ENCODE data around the gene GIGYF2. TPM values are rescaled to one million over a fixed set of nuclear protein-coding genes. Genes with fewer than 3 reads are reported as not detected.
A peak's percentile ranks its signal among the peaks of the same experiment; 100 is the strongest.

Gene GIGYF2
- total RNA-seq, 4 donors from 2014 or later: 40.8 to 146 (median 76.0) TPM

DNA sequence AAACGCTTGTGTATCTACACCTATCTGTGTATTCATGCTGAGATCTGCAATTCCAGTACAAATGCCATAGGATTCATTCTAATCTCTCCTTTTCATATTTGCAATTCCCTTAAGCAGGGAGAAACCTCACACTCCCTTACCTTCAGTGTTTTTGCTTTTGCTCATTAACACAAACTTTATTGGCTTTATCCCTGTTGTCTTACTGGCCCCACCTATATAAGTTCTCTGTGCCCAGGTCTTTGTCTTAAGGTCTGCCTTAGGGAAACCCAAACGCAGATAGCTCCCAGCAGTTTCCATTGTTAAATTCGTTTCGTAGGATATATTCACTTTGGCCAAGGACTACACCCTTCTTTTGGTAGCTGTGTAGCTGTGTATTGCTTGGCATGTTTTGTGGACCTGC is 169.0 kb downstream of the GIGYF2 start:
- TF ChIP-seq POLR2AphosphoS5 (IDR thresholded peaks at IDR 0.05) (no peak), POLR2A (IDR thresholded peaks at IDR 0.05) (no peak), CTCF (IDR thresholded peaks at IDR 0.05) (no peak), EP300 (IDR thresholded peaks at IDR 0.05; ENCODE audit: low read depth) (no peak)
- 76 to 78% methylated on average over 3 to 4 of the region's 4 CpGs for WGBS, 2 donors (ENCODE audit: low coverage in 1 of 2)
- Histone ChIP-seq H3K27me3 (no peaks in the 10 kb centered on the region), H3K9me3 (no peaks in the 10 kb centered on the region), H3K4me1 (peaks cover 0 to 10% (median 6%) of the 10 kb centered on the region in 4 donors), H3K36me3 (no peaks in the 10 kb centered on the region), H3K4me3 (no peak overlapping the region), H3K27ac (peak overlapping the region in 2 of 4 donors; percentile 15 to 58)
- intact Hi-C loops (cut with DNase I; ENCODE audit: low total_unique reads) (no loop called here), in situ Hi-C loops (cut with MboI; ENCODE audit: low pct_ligation_motif_present in 1 of 4, low pct_unique_long_range_greater_than_20kb in 1 of 4, low sequenced_read_pairs in 3 of 4) (loop anchor here in 3 of 4 donors (25.0 kb wide), 2 partner anchors 171 to 396 kb away; partner anchors contain the start of genes ATG16L1 (in 3 of the 3) and NEU2 (in 1 of the 3))
- no peak for DNase-seq

- Histone ChIP-seq H3K4me1 (peaks cover 9 to 26% (median 16%) of the 10 kb centered on the region in 4 donors), H3K27me3 (no peaks in the 10 kb centered on the region), H3K4me3 (no peak overlapping the region), H3K9me3 (no peaks in the 10 kb centered on the region), H3K36me3 (no peaks in the 10 kb centered on the region), H3K27ac (no peak overlapping the region)
- 70 to 78% methylated on average over 12 to 15 of the region's 15 CpGs for WGBS, 2 donors (ENCODE audit: low coverage in 1 of 2)
- no peak for DNase-seq
- in situ Hi-C loops (cut with MboI; ENCODE audit: low pct_ligation_motif_present in 1 of 4, low pct_unique_long_range_greater_than_20kb in 1 of 4, low sequenced_read_pairs in 3 of 4): loop anchor here in 3 of 4 donors (25.0 kb wide), 2 partner anchors 168 to 393 kb away; partner anchors contain the start of genes ATG16L1 (in 3 of the 3) and NEU2 (in 1 of the 3)
- intact Hi-C loops (cut with DNase I; ENCODE audit: low total_unique reads): no loop called here
- no peak for TF ChIP-seq POLR2A (IDR thresholded peaks at IDR 0.05)
- TF ChIP-seq EP300 (IDR thresholded peaks at IDR 0.05; ENCODE audit: low read depth): no peak
- TF ChIP-seq CTCF (IDR thresholded peaks at IDR 0.05): no peak
Observed at GRCh38 chr2:232869138-232870017, 172.2 kb downstream of the GIGYF2 start.

GRCh38 chr2:232870018-232870765 is 173.1 kb downstream of the GIGYF2 start, which contains the start of gene SNORC:
SNORC (plus strand) TSS chr2:232870264; CDS start chr2:232870342, 78 bp downstream.
- TF ChIP-seq EP300 (IDR thresholded peaks at IDR 0.05; ENCODE audit: low read depth) (no peak), POLR2AphosphoS5 (IDR thresholded peaks at IDR 0.05) (no peak), POLR2A (IDR thresholded peaks at IDR 0.05) (no peak), CTCF (IDR thresholded peaks at IDR 0.05) (no peak)

More at GRCh38 chr2:232870018-232870765, 173.1 kb downstream of the GIGYF2 start, which contains the start of gene SNORC:
- intact Hi-C loops (cut with DNase I; ENCODE audit: low total_unique reads) (no loop called here), in situ Hi-C loops (cut with MboI; ENCODE audit: low pct_ligation_motif_present in 1 of 4, low pct_unique_long_range_greater_than_20kb in 1 of 4, low sequenced_read_pairs in 3 of 4) (loop anchor here in 3 of 4 donors (25.0 kb wide), 2 partner anchors 167 to 392 kb away; partner anchors contain the start of genes ATG16L1 (in 3 of the 3) and NEU2 (in 1 of the 3))
- no peak within 1 kb of the TSS for H3K27ac ChIP-seq
- no peak within 1 kb of the TSS for H3K4me3 ChIP-seq
- peaks cover 14 to 34% (median 23%) of the 10 kb centered on the region in 4 donors for H3K4me1 ChIP-seq
- DNase-seq: no peak
- no peaks in the 10 kb centered on the region for H3K27me3 ChIP-seq
- 69 to 80% methylated on average over 7 to 20 of the region's 21 CpGs for WGBS, 2 donors (ENCODE audit: low coverage in 1 of 2)
- no peaks in the 10 kb centered on the region for H3K36me3 ChIP-seq
- no peaks in the 10 kb centered on the region for H3K9me3 ChIP-seq

Data from transverse colon (tissue), 4 donors.